Measurements from ENCODE around the gene KHDC1L. TPM values are rescaled to one million over a fixed set of nuclear protein-coding genes. Genes with fewer than 3 reads are reported as not detected.
"Not testable (repeated sequence)": the region's sequence is repeated elsewhere in the genome, so short reads cannot be mapped to it uniquely, and the experiment has no call there.

KHDC1L gene
- total RNA-seq, 3 donors from 2014 or later = not detected

DNA sequence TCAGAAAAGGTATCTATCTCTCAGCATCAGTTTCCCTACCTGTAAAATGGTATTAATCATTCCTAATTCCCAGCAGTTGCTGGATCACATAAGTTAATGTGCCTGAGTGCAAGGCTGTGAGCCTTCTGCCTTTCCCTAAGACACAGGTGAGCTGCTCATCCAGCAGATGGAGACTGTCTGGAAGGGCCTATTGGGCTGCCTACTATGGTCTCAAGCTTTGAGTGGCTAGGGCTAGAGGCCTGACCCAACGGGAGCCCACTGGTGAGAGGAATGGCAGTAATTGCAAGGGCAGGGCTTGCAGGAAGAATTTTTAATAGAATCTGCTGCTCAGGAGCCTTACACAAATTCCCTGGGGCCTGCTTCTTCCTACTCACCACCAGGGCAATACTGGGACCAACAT, 33.4 kb upstream of the KHDC1L start:
- no peaks in the 10 kb centered on the region for H3K9me3 ChIP-seq
- H3K36me3 ChIP-seq (ENCODE audit: low read depth) = no peaks in the 10 kb centered on the region
- no peak overlapping the region for H3K4me3 ChIP-seq
- no peak for ATAC-seq
- DNase-seq = no peak
- TF ChIP-seq, protein P1, sequence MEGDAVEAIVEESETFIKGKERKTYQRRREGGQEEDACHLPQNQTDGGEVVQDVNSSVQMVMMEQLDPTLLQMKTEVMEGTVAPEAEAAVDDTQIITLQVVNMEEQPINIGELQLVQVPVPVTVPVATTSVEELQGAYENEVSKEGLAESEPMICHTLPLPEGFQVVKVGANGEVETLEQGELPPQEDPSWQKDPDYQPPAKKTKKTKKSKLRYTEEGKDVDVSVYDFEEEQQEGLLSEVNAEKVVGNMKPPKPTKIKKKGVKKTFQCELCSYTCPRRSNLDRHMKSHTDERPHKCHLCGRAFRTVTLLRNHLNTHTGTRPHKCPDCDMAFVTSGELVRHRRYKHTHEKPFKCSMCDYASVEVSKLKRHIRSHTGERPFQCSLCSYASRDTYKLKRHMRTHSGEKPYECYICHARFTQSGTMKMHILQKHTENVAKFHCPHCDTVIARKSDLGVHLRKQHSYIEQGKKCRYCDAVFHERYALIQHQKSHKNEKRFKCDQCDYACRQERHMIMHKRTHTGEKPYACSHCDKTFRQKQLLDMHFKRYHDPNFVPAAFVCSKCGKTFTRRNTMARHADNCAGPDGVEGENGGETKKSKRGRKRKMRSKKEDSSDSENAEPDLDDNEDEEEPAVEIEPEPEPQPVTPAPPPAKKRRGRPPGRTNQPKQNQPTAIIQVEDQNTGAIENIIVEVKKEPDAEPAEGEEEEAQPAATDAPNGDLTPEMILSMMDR (IDR thresholded peaks at IDR 0.05) = no peak
- intact Hi-C loops (cut with DNase I, micrococcal nuclease) = no loop called here
- no peaks in the 10 kb centered on the region for H3K4me1 ChIP-seq (ENCODE audit: low read depth)

DNA sequence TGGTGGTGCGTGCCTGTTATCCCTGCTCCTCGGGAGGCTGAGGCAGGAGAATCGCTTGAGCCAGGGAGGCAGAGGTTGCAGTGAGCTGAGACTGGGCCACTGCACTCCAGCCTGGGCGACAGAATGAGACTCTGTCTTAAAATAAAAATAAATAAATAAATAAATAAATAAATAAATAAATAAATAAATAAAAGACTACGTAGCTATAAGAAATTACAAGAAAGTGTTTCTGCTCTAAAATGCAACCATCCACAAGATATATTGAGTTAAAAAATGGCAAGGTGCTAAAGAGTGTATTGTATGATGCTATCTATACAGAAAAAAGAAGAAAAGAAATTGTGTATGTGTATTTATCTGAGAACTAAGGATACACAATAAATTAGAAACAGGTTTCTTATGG, 29.0 kb upstream of the KHDC1L start:
- H3K4me1 ChIP-seq (ENCODE audit: low read depth); H3K4me3 ChIP-seq; ATAC-seq; intact Hi-C loops (cut with DNase I, micrococcal nuclease); H3K36me3 ChIP-seq (ENCODE audit: low read depth); H3K9me3 ChIP-seq; DNase-seq: not testable (repeated sequence)

DNA sequence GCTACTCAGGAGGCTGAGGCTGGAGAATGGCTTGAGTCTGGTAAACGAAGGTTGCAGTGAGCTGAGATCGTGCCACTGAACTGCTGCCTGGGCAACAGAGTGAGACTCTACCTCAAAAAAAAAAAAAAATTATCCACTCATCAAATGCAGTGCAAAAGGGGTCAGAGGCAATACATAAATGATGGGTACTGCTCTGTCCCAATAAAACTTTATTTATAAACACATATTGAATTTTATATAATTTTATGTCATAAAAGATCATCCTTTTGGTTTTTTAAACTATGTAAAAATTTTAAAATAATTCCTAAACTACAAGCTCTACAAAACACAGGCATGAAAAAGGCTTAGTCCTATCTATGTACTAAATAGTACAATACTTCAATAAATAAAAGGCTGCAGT, 27.4 kb upstream of the KHDC1L start:
- ATAC-seq (no peak), DNase-seq (no peak)
- TF ChIP-seq, protein P1 (IDR thresholded peaks at IDR 0.05) = no peak
- H3K36me3 ChIP-seq (ENCODE audit: low read depth) = no peaks in the 10 kb centered on the region
- no peaks in the 10 kb centered on the region for H3K4me1 ChIP-seq (ENCODE audit: low read depth)
- no peak overlapping the region for H3K4me3 ChIP-seq
- no peaks in the 10 kb centered on the region for H3K9me3 ChIP-seq
- intact Hi-C loops (cut with DNase I, micrococcal nuclease) = no loop called here

DNA sequence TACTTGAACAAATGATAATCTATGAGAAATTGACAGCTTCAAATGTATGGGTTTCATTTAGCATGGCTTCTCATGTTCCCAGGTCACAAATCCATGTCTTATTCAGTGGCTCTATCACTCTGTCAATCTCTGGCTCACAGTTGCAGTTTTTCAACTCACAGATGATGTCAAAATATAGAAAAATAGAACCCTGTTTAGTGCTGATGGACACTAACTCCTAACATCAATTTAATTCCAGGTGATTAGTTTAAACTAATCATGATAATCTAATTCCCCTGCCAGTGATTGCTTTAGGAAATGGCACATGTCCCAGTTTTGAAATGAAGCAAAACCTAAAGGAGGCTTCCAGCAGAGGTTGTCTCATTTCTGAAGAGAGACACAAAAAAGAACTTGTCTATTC, 24.7 kb upstream of the KHDC1L start:
- TF ChIP-seq, protein P1 (IDR thresholded peaks at IDR 0.05) = no peak
- intact Hi-C loops (cut with DNase I, micrococcal nuclease) = no loop called here
- DNase-seq (no peak), ATAC-seq (no peak)
- Histone ChIP-seq H3K4me3 (no peak overlapping the region), H3K9me3 (no peaks in the 10 kb centered on the region), H3K36me3 (ENCODE audit: low read depth) (no peaks in the 10 kb centered on the region), H3K4me1 (ENCODE audit: low read depth) (no peaks in the 10 kb centered on the region)

DNA sequence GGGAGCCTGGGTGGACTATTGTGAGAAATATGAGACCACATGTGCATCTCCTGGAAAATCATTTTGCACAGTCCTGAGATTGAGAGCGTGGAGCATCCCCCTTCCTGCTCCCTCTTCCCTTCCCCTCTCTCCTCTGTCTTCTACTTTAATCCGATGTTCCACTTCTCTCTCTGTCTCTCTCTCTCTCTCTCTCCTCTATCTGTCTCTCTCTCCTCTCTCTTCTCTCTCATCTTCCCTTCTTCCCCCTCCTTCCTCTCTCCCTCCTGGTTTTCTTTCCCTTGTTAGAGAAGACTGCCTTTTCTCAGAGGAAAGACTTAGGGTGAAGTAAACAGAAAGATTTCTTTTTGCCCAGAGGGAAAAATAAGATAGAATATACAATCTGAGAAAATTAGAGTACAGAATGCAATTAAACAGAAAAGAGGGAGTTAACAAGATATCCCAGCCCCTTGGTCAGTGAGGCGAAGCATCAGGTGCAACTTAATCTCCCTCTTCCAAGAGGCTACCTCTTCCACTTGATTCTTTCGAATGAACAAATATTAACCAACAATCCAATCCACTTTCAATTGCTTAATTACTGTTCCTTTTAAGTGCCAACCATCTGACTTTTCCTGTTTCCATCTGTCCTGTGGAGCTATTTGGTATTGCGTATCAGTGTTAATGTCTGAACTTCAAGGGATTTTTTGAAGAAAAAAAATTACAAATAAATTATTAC, 23.1 kb upstream of the KHDC1L start:
- TF ChIP-seq, protein P1 (IDR thresholded peaks at IDR 0.05) = no peak
- intact Hi-C loops (cut with DNase I, micrococcal nuclease) = no loop called here
- H3K36me3 ChIP-seq (ENCODE audit: low read depth) = no peaks in the 10 kb centered on the region
- ATAC-seq = no peak
- no peaks in the 10 kb centered on the region for H3K9me3 ChIP-seq
- H3K4me1 ChIP-seq (ENCODE audit: low read depth) = no peaks in the 10 kb centered on the region
- no peak for DNase-seq
- no peak overlapping the region for H3K4me3 ChIP-seq

DNA sequence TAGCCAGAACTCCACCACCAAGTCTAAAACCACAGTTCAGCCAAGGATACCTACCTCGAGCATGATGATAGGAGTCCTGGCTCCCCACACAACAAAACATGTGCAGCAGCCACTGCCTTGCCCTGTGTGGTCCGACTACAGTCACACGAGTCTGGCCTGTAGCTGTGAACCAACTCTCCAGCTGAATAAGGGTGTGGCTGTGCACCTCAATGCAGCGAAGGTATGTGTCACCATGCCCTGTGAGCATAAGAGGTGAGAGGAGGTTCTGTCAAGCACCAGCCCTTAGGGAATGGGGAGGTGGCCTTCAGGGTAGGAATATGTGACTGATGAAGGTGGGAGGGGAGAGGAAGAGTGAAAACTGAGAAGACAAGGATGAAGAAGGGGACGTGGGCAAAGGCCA, 16.7 kb upstream of the KHDC1L start:
- Histone ChIP-seq H3K9me3 (no peaks in the 10 kb centered on the region), H3K4me3 (no peak overlapping the region), H3K4me1 (ENCODE audit: low read depth) (no peaks in the 10 kb centered on the region), H3K36me3 (ENCODE audit: low read depth) (no peaks in the 10 kb centered on the region)
- TF ChIP-seq, protein P1 (IDR thresholded peaks at IDR 0.05) = no peak
- intact Hi-C loops (cut with DNase I, micrococcal nuclease) = no loop called here
- DNase-seq = no peak
- no peak for ATAC-seq
